HepG2 (cell line): Measurements from ENCODE around the gene PAPSS1.

Experiments used
- CBX5 ChIP-seq: sonication (generic); formaldehyde crosslinking; IDR thresholded peaks from 2 replicates; pipeline ENCODE4 v1.4.0; 2020; ENCODE audit warnings: missing genetic modification reagents, borderline replicate concordance
- CEBPB ChIP-seq: IDR thresholded peaks from 2 replicates; pipeline ENCODE4 v1.6.1; 2011; ENCODE audit warnings: low read depth, low read length, improper control_type of control experiment, borderline replicate concordance
- TAF1 ChIP-seq: sonication (generic); formaldehyde crosslinking; IDR thresholded peaks from 2 replicates; pipeline ENCODE4 v1.4.0; 2020; ENCODE audit warnings: missing genetic modification reagents
- TOE1 ChIP-seq: sonication (generic); formaldehyde crosslinking; IDR thresholded peaks from 2 replicates; pipeline ENCODE4 v1.4.0; 2020; ENCODE audit warnings: mild to moderate bottlenecking, missing genetic modification reagents
- TF ChIP-seq, protein P1 (sequence below), 2 experiments: sonication (generic) in 1 of 2; formaldehyde crosslinking in 1 of 2; IDR thresholded peaks; 2 replicates each; pipeline versions ENCODE4 v1.5.1 to v1.6.1; 2011 to 2020; ENCODE audit warnings: borderline replicate concordance in 1 of 2, low read depth in 1 of 2, low read length in 1 of 2, mild to moderate bottlenecking in 1 of 2, missing genetic modification reagents in 1 of 2, moderate library complexity in 1 of 2
- TF ChIP-seq, protein P2 (sequence below): sonication (generic); formaldehyde crosslinking; IDR thresholded peaks from 2 replicates; pipeline ENCODE4 v1.5.0; 2020; ENCODE audit warnings: mild to moderate bottlenecking, missing genetic modification reagents, borderline replicate concordance
- TF ChIP-seq, protein P3 (sequence below): sonication (generic); formaldehyde crosslinking; IDR thresholded peaks from 2 replicates; pipeline ENCODE4 v1.5.0; 2020; ENCODE audit warnings: mild to moderate bottlenecking, missing genetic modification reagents, moderate library complexity

GRCh38 chr4:107744532-107744931 is 24.5 kb upstream of the PAPSS1 start:
- no peak for TF ChIP-seq TOE1 (CRISPR knock-in tag)
- TF ChIP-seq CEBPB = no peak
- TF ChIP-seq, protein P1, sequence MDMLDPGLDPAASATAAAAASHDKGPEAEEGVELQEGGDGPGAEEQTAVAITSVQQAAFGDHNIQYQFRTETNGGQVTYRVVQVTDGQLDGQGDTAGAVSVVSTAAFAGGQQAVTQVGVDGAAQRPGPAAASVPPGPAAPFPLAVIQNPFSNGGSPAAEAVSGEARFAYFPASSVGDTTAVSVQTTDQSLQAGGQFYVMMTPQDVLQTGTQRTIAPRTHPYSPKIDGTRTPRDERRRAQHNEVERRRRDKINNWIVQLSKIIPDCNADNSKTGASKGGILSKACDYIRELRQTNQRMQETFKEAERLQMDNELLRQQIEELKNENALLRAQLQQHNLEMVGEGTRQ (IDR thresholded peaks at IDR 0.05; ENCODE audit: low read depth, low read length) = no peak
- TF ChIP-seq, protein P1 (CRISPR knock-in tag; IDR thresholded peaks at IDR 0.05; ENCODE audit: borderline replicate concordance) = no peak
- no peak for TF ChIP-seq TAF1
- TF ChIP-seq CBX5 (CRISPR knock-in tag) = no peak
- TF ChIP-seq, protein P2, sequence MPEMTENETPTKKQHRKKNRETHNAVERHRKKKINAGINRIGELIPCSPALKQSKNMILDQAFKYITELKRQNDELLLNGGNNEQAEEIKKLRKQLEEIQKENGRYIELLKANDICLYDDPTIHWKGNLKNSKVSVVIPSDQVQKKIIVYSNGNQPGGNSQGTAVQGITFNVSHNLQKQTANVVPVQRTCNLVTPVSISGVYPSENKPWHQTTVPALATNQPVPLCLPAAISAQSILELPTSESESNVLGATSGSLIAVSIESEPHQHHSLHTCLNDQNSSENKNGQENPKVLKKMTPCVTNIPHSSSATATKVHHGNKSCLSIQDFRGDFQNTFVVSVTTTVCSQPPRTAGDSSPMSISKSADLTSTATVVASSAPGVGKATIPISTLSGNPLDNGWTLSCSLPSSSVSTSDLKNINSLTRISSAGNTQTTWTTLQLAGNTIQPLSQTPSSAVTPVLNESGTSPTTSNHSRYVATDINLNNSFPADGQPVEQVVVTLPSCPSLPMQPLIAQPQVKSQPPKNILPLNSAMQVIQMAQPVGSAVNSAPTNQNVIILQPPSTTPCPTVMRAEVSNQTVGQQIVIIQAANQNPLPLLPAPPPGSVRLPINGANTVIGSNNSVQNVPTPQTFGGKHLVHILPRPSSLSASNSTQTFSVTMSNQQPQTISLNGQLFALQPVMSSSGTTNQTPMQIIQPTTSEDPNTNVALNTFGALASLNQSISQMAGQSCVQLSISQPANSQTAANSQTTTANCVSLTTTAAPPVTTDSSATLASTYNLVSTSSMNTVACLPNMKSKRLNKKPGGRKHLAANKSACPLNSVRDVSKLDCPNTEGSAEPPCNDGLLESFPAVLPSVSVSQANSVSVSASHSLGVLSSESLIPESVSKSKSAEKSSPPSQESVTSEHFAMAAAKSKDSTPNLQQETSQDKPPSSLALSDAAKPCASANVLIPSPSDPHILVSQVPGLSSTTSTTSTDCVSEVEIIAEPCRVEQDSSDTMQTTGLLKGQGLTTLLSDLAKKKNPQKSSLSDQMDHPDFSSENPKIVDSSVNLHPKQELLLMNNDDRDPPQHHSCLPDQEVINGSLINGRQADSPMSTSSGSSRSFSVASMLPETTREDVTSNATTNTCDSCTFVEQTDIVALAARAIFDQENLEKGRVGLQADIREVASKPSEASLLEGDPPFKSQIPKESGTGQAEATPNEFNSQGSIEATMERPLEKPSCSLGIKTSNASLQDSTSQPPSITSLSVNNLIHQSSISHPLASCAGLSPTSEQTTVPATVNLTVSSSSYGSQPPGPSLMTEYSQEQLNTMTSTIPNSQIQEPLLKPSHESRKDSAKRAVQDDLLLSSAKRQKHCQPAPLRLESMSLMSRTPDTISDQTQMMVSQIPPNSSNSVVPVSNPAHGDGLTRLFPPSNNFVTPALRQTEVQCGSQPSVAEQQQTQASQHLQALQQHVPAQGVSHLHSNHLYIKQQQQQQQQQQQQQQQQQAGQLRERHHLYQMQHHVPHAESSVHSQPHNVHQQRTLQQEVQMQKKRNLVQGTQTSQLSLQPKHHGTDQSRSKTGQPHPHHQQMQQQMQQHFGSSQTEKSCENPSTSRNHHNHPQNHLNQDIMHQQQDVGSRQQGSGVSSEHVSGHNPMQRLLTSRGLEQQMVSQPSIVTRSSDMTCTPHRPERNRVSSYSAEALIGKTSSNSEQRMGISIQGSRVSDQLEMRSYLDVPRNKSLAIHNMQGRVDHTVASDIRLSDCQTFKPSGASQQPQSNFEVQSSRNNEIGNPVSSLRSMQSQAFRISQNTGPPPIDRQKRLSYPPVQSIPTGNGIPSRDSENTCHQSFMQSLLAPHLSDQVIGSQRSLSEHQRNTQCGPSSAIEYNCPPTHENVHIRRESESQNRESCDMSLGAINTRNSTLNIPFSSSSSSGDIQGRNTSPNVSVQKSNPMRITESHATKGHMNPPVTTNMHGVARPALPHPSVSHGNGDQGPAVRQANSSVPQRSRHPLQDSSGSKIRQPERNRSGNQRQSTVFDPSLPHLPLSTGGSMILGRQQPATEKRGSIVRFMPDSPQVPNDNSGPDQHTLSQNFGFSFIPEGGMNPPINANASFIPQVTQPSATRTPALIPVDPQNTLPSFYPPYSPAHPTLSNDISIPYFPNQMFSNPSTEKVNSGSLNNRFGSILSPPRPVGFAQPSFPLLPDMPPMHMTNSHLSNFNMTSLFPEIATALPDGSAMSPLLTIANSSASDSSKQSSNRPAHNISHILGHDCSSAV (CRISPR knock-in tag) = no peak
- TF ChIP-seq, protein P3, sequence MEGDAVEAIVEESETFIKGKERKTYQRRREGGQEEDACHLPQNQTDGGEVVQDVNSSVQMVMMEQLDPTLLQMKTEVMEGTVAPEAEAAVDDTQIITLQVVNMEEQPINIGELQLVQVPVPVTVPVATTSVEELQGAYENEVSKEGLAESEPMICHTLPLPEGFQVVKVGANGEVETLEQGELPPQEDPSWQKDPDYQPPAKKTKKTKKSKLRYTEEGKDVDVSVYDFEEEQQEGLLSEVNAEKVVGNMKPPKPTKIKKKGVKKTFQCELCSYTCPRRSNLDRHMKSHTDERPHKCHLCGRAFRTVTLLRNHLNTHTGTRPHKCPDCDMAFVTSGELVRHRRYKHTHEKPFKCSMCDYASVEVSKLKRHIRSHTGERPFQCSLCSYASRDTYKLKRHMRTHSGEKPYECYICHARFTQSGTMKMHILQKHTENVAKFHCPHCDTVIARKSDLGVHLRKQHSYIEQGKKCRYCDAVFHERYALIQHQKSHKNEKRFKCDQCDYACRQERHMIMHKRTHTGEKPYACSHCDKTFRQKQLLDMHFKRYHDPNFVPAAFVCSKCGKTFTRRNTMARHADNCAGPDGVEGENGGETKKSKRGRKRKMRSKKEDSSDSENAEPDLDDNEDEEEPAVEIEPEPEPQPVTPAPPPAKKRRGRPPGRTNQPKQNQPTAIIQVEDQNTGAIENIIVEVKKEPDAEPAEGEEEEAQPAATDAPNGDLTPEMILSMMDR (CRISPR knock-in tag) = no peak
